B cell (primary cell): ENCODE results near the gene THRB. TPM values are rescaled to one million over a fixed set of nuclear protein-coding genes. Genes with fewer than 3 reads are reported as not detected.

Source experiments
- ATAC-seq: fragments of 200-7000 bp; cut with Tn5 transposase; one replicate; pipeline ENCODE4 v1.10.0; 2021; ENCODE audit warnings: low read depth, mild to moderate bottlenecking, moderate number of reproducible peaks, moderate library complexity
- CTCF ChIA-PET: fragments of 350-600 bp; sonication (Branson Sonifier 250); formaldehyde crosslinking; loops from one replicate; lab custom pipeline; 2021; ENCODE audit warnings: antibody characterized with exemption, inconsistent platforms; lab: Charles Lee
- POLR2A ChIA-PET: fragments of 350-600 bp; sonication (Branson Sonifier 250); formaldehyde crosslinking; loops from one replicate; lab custom pipeline; 2021; ENCODE audit warnings: antibody characterized with exemption; lab: Charles Lee
- DNase-seq: peaks from one replicate; pipeline ENCODE4 v3.0.0; 2013
- H2AFZ ChIP-seq: 2 replicates; pipeline ENCODE4 v1.6.1; 2012; ENCODE audit warnings: mild to moderate bottlenecking, low read depth, low read length; ENCODE audit not compliant: insufficient read depth, poor library complexity, severe bottlenecking
- H3K27ac ChIP-seq, 2 donors: 1 replicate in 1 of 2; 2 replicates in 1 of 2; pipeline ENCODE4 v1.5.1; 2012 to 2013; ENCODE audit warnings: low read length in 2 of 2, mild to moderate bottlenecking in 2 of 2, moderate library complexity in 1 of 2
- H3K27me3 ChIP-seq, 4 experiments: fragments of 200-600 bp in 1 of 4; sonication (generic) in 1 of 4; replicated peaks in 1 of 4; 1 replicate in 2 of 4; 2 replicates in 2 of 4; pipeline versions ENCODE4 v1.6.1 to v1.7.0; 2013 to 2016; ENCODE audit warnings: low read length in 3 of 4, mild to moderate bottlenecking in 2 of 4, mixed read lengths in 1 of 4, moderate library complexity in 1 of 4; ENCODE audit not compliant: insufficient read depth in 4 of 4, control insufficient read depth in 3 of 4; ENCODE audit errors: control extremely low read depth in 1 of 4
- H3K36me3 ChIP-seq, 2 experiments: replicated peaks in 1 of 2; 1 replicate in 1 of 2; 2 replicates in 1 of 2; pipeline versions ENCODE4 v1.6.1 to v1.7.1; 2013; ENCODE audit warnings: low read length in 1 of 2; ENCODE audit not compliant: insufficient read depth in 2 of 2, control insufficient read depth in 1 of 2; ENCODE audit errors: control extremely low read depth in 1 of 2, extremely low read depth in 1 of 2
- H3K4me1 ChIP-seq, 2 donors: fragments of 200-600 bp in 1 of 2; sonication (generic) in 1 of 2; 1 replicate in 1 of 2; 2 replicates in 1 of 2; pipeline versions ENCODE4 v1.5.1 to v1.6.1; 2013 to 2017; ENCODE audit warnings: low read length in 2 of 2; ENCODE audit not compliant: control insufficient read depth in 2 of 2, insufficient read depth in 2 of 2
- H3K4me2 ChIP-seq: replicated peaks from 2 replicates; pipeline ENCODE3; 2012; ENCODE audit warnings: mild to moderate bottlenecking, low read depth, low read length; ENCODE audit not compliant: poor library complexity, severe bottlenecking
- H3K4me3 ChIP-seq, 5 experiments: fragments of 200-600 bp in 1 of 5; sonication (generic) in 1 of 5; 1 replicate in 3 of 5; 2 replicates in 2 of 5; pipeline versions ENCODE4 v1.5.1 to v1.7.0; 2011 to 2016; ENCODE audit warnings: low read length in 4 of 5, mild to moderate bottlenecking in 4 of 5, low read depth in 2 of 5, control low read depth in 1 of 5, moderate library complexity in 1 of 5; ENCODE audit not compliant: insufficient read depth in 1 of 5; ENCODE audit errors: control extremely low read depth in 1 of 5, extremely low read depth in 1 of 5
- H3K79me2 ChIP-seq: fragments of 200-600 bp; sonication (generic); one replicate; pipeline ENCODE4 v1.6.0; 2016; ENCODE audit warnings: low read length; ENCODE audit not compliant: control insufficient read depth, insufficient read depth
- H3K9ac ChIP-seq: fragments of 200-600 bp; sonication (generic); 2 replicates; pipeline ENCODE4 v1.6.1; 2017; ENCODE audit warnings: mild to moderate bottlenecking, low read length, moderate library complexity
- H3K9me3 ChIP-seq, 3 donors: one replicate each; pipeline versions ENCODE4 v1.6.1 to v1.7.1; 2013; ENCODE audit warnings: low read length in 2 of 3; ENCODE audit not compliant: control insufficient read depth in 2 of 3, insufficient read depth in 1 of 3; ENCODE audit errors: control extremely low read depth in 1 of 3
- H4K20me1 ChIP-seq: 2 replicates; pipeline ENCODE4 v1.6.0; 2012; ENCODE audit warnings: mild to moderate bottlenecking, low read length; ENCODE audit not compliant: insufficient read depth, control insufficient read depth, poor library complexity, severe bottlenecking
- H3K27ac Mint-ChIP-seq: one replicate; pipeline ENCODE4 v1.8.0; 2021; ENCODE audit warnings: mixed read lengths
- H3K27me3 Mint-ChIP-seq: one replicate; pipeline ENCODE4 v1.8.0; 2021; ENCODE audit warnings: mixed read lengths
- H3K4me1 Mint-ChIP-seq: one replicate; pipeline ENCODE4 v1.8.0; 2021; ENCODE audit warnings: mixed read lengths
- H3K4me3 Mint-ChIP-seq: one replicate; pipeline ENCODE4 v1.8.0; 2021; ENCODE audit warnings: mixed read lengths
- H3K9me3 Mint-ChIP-seq: one replicate; pipeline ENCODE4 v1.8.0; 2022; ENCODE audit warnings: mixed read lengths; ENCODE audit not compliant: insufficient read depth
- EZH2 ChIP-seq: IDR thresholded peaks from 2 replicates; pipeline ENCODE4 v1.6.1; 2012; ENCODE audit warnings: borderline replicate concordance, low read depth, mild to moderate bottlenecking, moderate library complexity, low read length; ENCODE audit not compliant: insufficient read depth, poor library complexity, severe bottlenecking
- WGBS: methylation state at CpG from one replicate; pipeline ENCODE4 v1.1.5; 2013; ENCODE audit warnings: missing lambda C conversion rate; ENCODE audit not compliant: insufficient coverage; 5-methylcytosine and 5-hydroxymethylcytosine counted together
- intact Hi-C: fragments of 100-400 bp; cut with micrococcal nuclease; formaldehyde crosslinking; loops from one replicate; pipeline ENCODE4 v1.10.0; 2022
- polyA plus RNA-seq: library from polyadenylated mRNA; depleted of rRNA; stranded (reverse); fragments of >200 nt; gene quantifications from 2 replicates; pipeline ENCODE4 v1.2.3, GENCODE V29; 2012
- total RNA-seq, 2 donors: library from RNA; stranded (reverse); fragments of 120-200 nt in 1 of 2; gene quantifications; 1 replicate in 1 of 2; 2 replicates in 1 of 2; pipeline versions ENCODE4 v1.2.3 to v1.2.4, GENCODE V29; 2013 to 2022
- TF ChIP-seq, protein P1 (sequence below): fragments of 200-600 bp; IDR thresholded peaks from one replicate; pipeline ENCODE4 v1.8.0; 2022; ENCODE audit warnings: antibody characterized with exemption, mild to moderate bottlenecking

THRB gene
- total and polyA plus RNA-seq, 2 donors (not counting 1 experiment from before 2014, with no cell fraction given) = 0.86 to 1.8 TPM

DNA sequence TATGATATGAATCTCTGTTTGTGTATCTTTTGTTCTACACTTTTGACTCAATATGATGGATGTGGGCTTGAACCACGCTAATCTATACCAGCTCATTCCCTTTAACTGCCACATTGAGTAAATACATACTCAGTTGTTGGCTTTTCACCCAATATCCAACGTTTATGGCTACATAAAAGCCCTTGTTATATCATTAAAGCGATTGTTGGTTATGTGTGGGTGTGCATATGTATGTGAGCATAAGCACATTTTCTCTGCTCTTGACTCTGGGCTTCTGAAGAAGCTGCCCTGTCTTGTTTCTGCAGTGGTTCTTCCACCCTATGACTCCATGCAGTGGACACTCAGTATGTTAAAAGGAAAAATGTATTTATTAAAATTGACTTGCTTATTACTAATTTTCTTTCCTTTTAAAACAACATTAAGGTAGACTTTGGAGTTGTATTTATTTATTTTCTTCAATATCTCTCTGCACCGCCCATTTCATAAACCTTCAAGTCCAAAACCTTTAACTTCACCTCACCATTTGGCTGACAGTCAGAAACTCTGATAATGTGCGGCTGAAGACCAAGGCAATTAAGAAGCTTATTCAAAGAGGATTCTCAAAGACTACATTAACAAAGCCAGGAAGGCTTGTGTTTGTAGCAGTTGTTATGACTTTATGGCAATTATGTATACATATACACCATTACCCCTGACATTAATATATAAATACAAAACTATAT, 156.1 kb downstream of the THRB start:
- peaks cover 0 to 2% (median 0%) of the 10 kb centered on the region in 3 donors for H3K9me3 ChIP-seq
- no peak overlapping the region for H3K9ac ChIP-seq
- no peak overlapping the region for H3K27ac Mint-ChIP-seq
- H3K4me2 ChIP-seq = no peak overlapping the region
- no peak overlapping the region for H3K4me3 ChIP-seq
- peaks cover 4% of the 10 kb centered on the region for H3K27me3 Mint-ChIP-seq
- no peaks in the 10 kb centered on the region for H3K79me2 ChIP-seq
- no peaks in the 10 kb centered on the region for H3K36me3 ChIP-seq
- no peak overlapping the region for H3K27ac ChIP-seq
- intact Hi-C loops = no loop called here
- DNase-seq = no peak
- H3K4me1 Mint-ChIP-seq = no peaks in the 10 kb centered on the region
- no peaks in the 10 kb centered on the region for H3K4me1 ChIP-seq
- H3K9me3 Mint-ChIP-seq = no peaks in the 10 kb centered on the region
- H3K27me3 ChIP-seq = no peaks in the 10 kb centered on the region
- TF ChIP-seq, protein P1, sequence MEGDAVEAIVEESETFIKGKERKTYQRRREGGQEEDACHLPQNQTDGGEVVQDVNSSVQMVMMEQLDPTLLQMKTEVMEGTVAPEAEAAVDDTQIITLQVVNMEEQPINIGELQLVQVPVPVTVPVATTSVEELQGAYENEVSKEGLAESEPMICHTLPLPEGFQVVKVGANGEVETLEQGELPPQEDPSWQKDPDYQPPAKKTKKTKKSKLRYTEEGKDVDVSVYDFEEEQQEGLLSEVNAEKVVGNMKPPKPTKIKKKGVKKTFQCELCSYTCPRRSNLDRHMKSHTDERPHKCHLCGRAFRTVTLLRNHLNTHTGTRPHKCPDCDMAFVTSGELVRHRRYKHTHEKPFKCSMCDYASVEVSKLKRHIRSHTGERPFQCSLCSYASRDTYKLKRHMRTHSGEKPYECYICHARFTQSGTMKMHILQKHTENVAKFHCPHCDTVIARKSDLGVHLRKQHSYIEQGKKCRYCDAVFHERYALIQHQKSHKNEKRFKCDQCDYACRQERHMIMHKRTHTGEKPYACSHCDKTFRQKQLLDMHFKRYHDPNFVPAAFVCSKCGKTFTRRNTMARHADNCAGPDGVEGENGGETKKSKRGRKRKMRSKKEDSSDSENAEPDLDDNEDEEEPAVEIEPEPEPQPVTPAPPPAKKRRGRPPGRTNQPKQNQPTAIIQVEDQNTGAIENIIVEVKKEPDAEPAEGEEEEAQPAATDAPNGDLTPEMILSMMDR = no peak
- no peak for TF ChIP-seq EZH2
- no peak for ATAC-seq
- no peak overlapping the region for H3K4me3 Mint-ChIP-seq
- no peak overlapping the region for H2AFZ ChIP-seq
- no CpG with 5 or more reads among the region's 5 CpGs for WGBS
- no peaks in the 10 kb centered on the region for H4K20me1 ChIP-seq
- ChIA-PET POLR2A (no interaction called here), CTCF (no interaction called here)

DNA sequence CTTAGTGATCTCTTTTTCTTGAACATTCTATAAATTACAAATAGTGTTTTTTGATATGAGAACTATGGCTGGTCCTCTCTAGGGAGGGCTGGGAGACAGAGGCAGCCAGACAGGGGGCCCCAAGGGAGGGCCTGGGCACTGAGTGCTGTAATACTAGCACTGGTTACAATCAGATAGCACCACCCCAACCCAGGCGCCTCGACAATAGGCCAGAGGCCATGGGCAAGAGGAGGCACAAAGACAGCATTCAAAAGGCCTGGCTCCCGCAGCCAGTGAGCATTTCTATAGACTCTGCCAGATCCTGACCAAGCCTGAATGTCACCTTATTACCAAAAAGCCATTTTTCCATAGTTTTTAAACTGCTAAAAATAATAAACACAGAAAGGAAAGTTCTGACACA, 158.5 kb downstream of the THRB start:
- CTCF ChIA-PET = no interaction called here
- H3K27me3 ChIP-seq = no peaks in the 10 kb centered on the region
- peaks cover 0 to 2% (median 0%) of the 10 kb centered on the region in 3 donors for H3K9me3 ChIP-seq
- no peak overlapping the region for H3K27ac Mint-ChIP-seq
- no peak overlapping the region for H3K4me2 ChIP-seq
- H3K4me3 Mint-ChIP-seq = no peak overlapping the region
- no peak for DNase-seq
- H3K36me3 ChIP-seq = no peaks in the 10 kb centered on the region
- POLR2A ChIA-PET = no interaction called here
- H3K79me2 ChIP-seq = no peaks in the 10 kb centered on the region
- TF ChIP-seq EZH2 = no peak
- TF ChIP-seq, protein P1 = no peak
- no peak overlapping the region for H3K4me3 ChIP-seq
- WGBS = 90% methylated on average over 3 of the region's 3 CpGs
- no peaks in the 10 kb centered on the region for H4K20me1 ChIP-seq
- H3K4me1 ChIP-seq = no peaks in the 10 kb centered on the region
- ATAC-seq = no peak
- H3K27me3 Mint-ChIP-seq = no peaks in the 10 kb centered on the region
- H2AFZ ChIP-seq = no peak overlapping the region
- H3K9me3 Mint-ChIP-seq = no peaks in the 10 kb centered on the region
- H3K27ac ChIP-seq = no peak overlapping the region
- no peaks in the 10 kb centered on the region for H3K4me1 Mint-ChIP-seq
- no peak overlapping the region for H3K9ac ChIP-seq
- intact Hi-C loops = no loop called here
